Endodermal cell (in vitro differentiated cells): ENCODE data around the gene GNG12. TPM values are rescaled to one million over a fixed set of nuclear protein-coding genes. Genes with fewer than 3 reads are reported as not detected.

Source experiments
- DNase-seq: peaks from one replicate; pipeline ENCODE4 v3.0.0-alpha.2; 2017
- H3K27ac ChIP-seq: 2 replicates; pipeline ENCODE4 v1.5.1; 2013; ENCODE audit warnings: mild to moderate bottlenecking, low read depth, low read length, moderate library complexity
- H3K27me3 ChIP-seq: 2 replicates; pipeline ENCODE4 v1.6.1; 2013; ENCODE audit warnings: mild to moderate bottlenecking, low read length, moderate library complexity; ENCODE audit not compliant: insufficient read depth, control insufficient read depth, poor library complexity, severe bottlenecking
- H3K36me3 ChIP-seq: 2 replicates; pipeline ENCODE4 v1.7.0; 2013; ENCODE audit warnings: mild to moderate bottlenecking, low read length, moderate library complexity; ENCODE audit not compliant: control insufficient read depth, insufficient read depth
- H3K4me1 ChIP-seq: one replicate; pipeline ENCODE4 v1.7.0; 2013; ENCODE audit warnings: low read length; ENCODE audit not compliant: control insufficient read depth, insufficient read depth
- H3K4me3 ChIP-seq: 2 replicates; pipeline ENCODE4 v1.5.1; 2013; ENCODE audit warnings: mild to moderate bottlenecking, low read length, moderate library complexity
- H3K9ac ChIP-seq: 2 replicates; pipeline ENCODE4 v1.6.1; 2013; ENCODE audit warnings: mild to moderate bottlenecking, low read length, moderate library complexity; ENCODE audit not compliant: poor library complexity, severe bottlenecking; ENCODE audit errors: extremely low read depth
- H3K9me3 ChIP-seq: 2 replicates; pipeline ENCODE4 v1.6.1; 2013; ENCODE audit warnings: mild to moderate bottlenecking, low read length, moderate library complexity; ENCODE audit not compliant: control insufficient read depth
- H3K27ac Mint-ChIP-seq: 2 replicates; pipeline ENCODE4 v1.8.0; 2020; ENCODE audit warnings: mixed read lengths
- H3K27me3 Mint-ChIP-seq: 2 replicates; pipeline ENCODE4 v1.8.0; 2021; ENCODE audit warnings: mild to moderate bottlenecking, mixed read lengths; ENCODE audit not compliant: insufficient read depth
- H3K36me3 Mint-ChIP-seq: 2 replicates; pipeline ENCODE4 v1.8.0; 2020; ENCODE audit warnings: low read depth, mixed read lengths
- H3K4me1 Mint-ChIP-seq: 2 replicates; pipeline ENCODE4 v1.8.0; 2020; ENCODE audit warnings: mixed read lengths
- H3K4me3 Mint-ChIP-seq: 2 replicates; pipeline ENCODE4 v1.8.0; 2020; ENCODE audit warnings: mild to moderate bottlenecking, moderate library complexity, mixed read lengths
- H3K9me3 Mint-ChIP-seq: 2 replicates; pipeline ENCODE4 v1.8.0; 2020; ENCODE audit warnings: mild to moderate bottlenecking, mixed read lengths
- CTCF ChIP-seq: fragments of 200-600 bp; sonication (generic); conservative IDR thresholded peaks from 2 replicates; pipeline ENCODE4 v1.5.0; 2021; ENCODE audit warnings: antibody characterized with exemption, mild to moderate bottlenecking
- WGBS, 2 experiments: methylation state at CpG; one replicate each; pipeline versions ENCODE4 v1.1.5 to v1.1.7; 2013; ENCODE audit warnings: missing lambda C conversion rate in 2 of 2, mixed read lengths in 1 of 2; ENCODE audit not compliant: insufficient coverage in 1 of 2, insufficient read length in 1 of 2; 5-methylcytosine and 5-hydroxymethylcytosine counted together
- total RNA-seq, 2 donors: library from RNA; stranded (reverse); fragmentation: NEBNext Ultra II Directional in 1 of 2; extraction: Animal tissue kit (Norgen Biotek cat#: 25700) in 1 of 2; gene quantifications; 2 replicates in 1 of 2; 3 replicates in 1 of 2; pipeline ENCODE4 v1.2.1, GENCODE V29; 2021

GNG12 gene
- total RNA-seq, 2 donors from 2014 or later: 7.7 to 9.2 TPM

GRCh38 chr1:67815303-67816094 lies 17.8 kb downstream of the GNG12 start:
- H3K36me3 Mint-ChIP-seq: no peaks in the 10 kb centered on the region
- no peak overlapping the region for H3K27ac Mint-ChIP-seq
- Histone ChIP-seq H3K4me1 (no peaks in the 10 kb centered on the region), H3K9ac (no peak overlapping the region), H3K36me3 (no peaks in the 10 kb centered on the region), H3K4me3 (no peak overlapping the region), H3K9me3 (peaks cover 7% of the 10 kb centered on the region), H3K27me3 (no peaks in the 10 kb centered on the region), H3K27ac (no peak overlapping the region)
- peaks cover 2% of the 10 kb centered on the region for H3K27me3 Mint-ChIP-seq
- peaks cover 21% of the 10 kb centered on the region for H3K4me1 Mint-ChIP-seq
- no peak for DNase-seq
- 89 to 94% methylated on average over 11 to 17 of the region's 17 CpGs for WGBS, 2 experiments
- no peak for TF ChIP-seq CTCF
- no peak overlapping the region for H3K4me3 Mint-ChIP-seq
- H3K9me3 Mint-ChIP-seq: peaks cover 8% of the 10 kb centered on the region

GRCh38 chr1:67814121-67814772 lies 19.0 kb downstream of the GNG12 start:
- no peak for DNase-seq
- no peak overlapping the region for H3K27ac Mint-ChIP-seq
- H3K4me1 Mint-ChIP-seq: peaks cover 21% of the 10 kb centered on the region
- H3K36me3 Mint-ChIP-seq: no peaks in the 10 kb centered on the region
- peaks cover 3% of the 10 kb centered on the region for H3K27me3 Mint-ChIP-seq
- H3K4me3 Mint-ChIP-seq: no peak overlapping the region
- Histone ChIP-seq H3K9ac (no peak overlapping the region), H3K9me3 (peaks cover 7% of the 10 kb centered on the region), H3K27me3 (no peaks in the 10 kb centered on the region), H3K36me3 (no peaks in the 10 kb centered on the region), H3K4me3 (no peak overlapping the region), H3K27ac (no peak overlapping the region), H3K4me1 (no peaks in the 10 kb centered on the region)
- peaks cover 8% of the 10 kb centered on the region for H3K9me3 Mint-ChIP-seq
- TF ChIP-seq CTCF: no peak
- 90% methylated on average over 2 to 3 of the region's 3 CpGs for WGBS, 2 experiments

- no peak overlapping the region for H3K9ac ChIP-seq
- no peaks in the 10 kb centered on the region for H3K4me1 ChIP-seq
- Mint-ChIP-seq H3K27ac (no peak overlapping the region), H3K4me3 (no peak overlapping the region), H3K27me3 (peaks cover 3% of the 10 kb centered on the region), H3K36me3 (no peaks in the 10 kb centered on the region), H3K9me3 (peaks cover 7% of the 10 kb centered on the region), H3K4me1 (peaks cover 18% of the 10 kb centered on the region)
- H3K27me3 ChIP-seq: no peaks in the 10 kb centered on the region
- 87 to 88% methylated on average over 1 to 2 of the region's 2 CpGs for WGBS, 2 experiments
- no peak overlapping the region for H3K27ac ChIP-seq
- no peak for DNase-seq
- no peak for TF ChIP-seq CTCF
- no peaks in the 10 kb centered on the region for H3K36me3 ChIP-seq
- peaks cover 7% of the 10 kb centered on the region for H3K9me3 ChIP-seq
- no peak overlapping the region for H3K4me3 ChIP-seq
Measured at GRCh38 chr1:67812226-67812625, 21.0 kb downstream of the GNG12 start.
